Osteoblast (primary cell): ENCODE results near the gene STARD10. TPM values are rescaled to one million over a fixed set of nuclear protein-coding genes. Genes with fewer than 3 reads are reported as not detected.

Experiments used
- DNase-seq: peaks from one replicate; pipeline ENCODE4 v3.0.0; 2011; ENCODE audit warnings: low spot score, mixed read lengths; ENCODE audit not compliant: insufficient read length; ENCODE audit errors: missing footprints
- H2AFZ ChIP-seq: 2 replicates; pipeline ENCODE4 v1.6.0; 2011; ENCODE audit warnings: mild to moderate bottlenecking, low read length
- H3K27ac ChIP-seq: 2 replicates; pipeline ENCODE4 v1.5.1; 2011; ENCODE audit warnings: mild to moderate bottlenecking, low read depth, low read length, moderate library complexity
- H3K27me3 ChIP-seq: 2 replicates; pipeline ENCODE4 v1.6.0; 2012; ENCODE audit warnings: mild to moderate bottlenecking, control low read depth, inconsistent platforms, low read length, moderate library complexity; ENCODE audit not compliant: insufficient read depth
- H3K36me3 ChIP-seq: 2 replicates; pipeline ENCODE4 v1.5.1; 2011; ENCODE audit warnings: mild to moderate bottlenecking, low read length, control low read depth, moderate library complexity; ENCODE audit not compliant: insufficient read depth
- H3K4me1 ChIP-seq: 2 replicates; pipeline ENCODE4 v1.5.1; 2011; ENCODE audit warnings: mild to moderate bottlenecking, low read length, control low read depth, moderate library complexity; ENCODE audit not compliant: insufficient read depth
- H3K4me2 ChIP-seq: 2 replicates; pipeline ENCODE4 v1.6.0; 2011; ENCODE audit warnings: mild to moderate bottlenecking, low read length; ENCODE audit not compliant: insufficient read depth
- H3K4me3 ChIP-seq: fragments of 200-600 bp; sonication (generic); 3 replicates; pipeline ENCODE4 v1.5.1; 2012; ENCODE audit warnings: mild to moderate bottlenecking, low read length, inconsistent platforms; ENCODE audit not compliant: insufficient read depth
- H3K79me2 ChIP-seq: 2 replicates; pipeline ENCODE4 v1.6.0; 2012; ENCODE audit warnings: mild to moderate bottlenecking, low read length, control low read depth, inconsistent platforms; ENCODE audit not compliant: insufficient read depth
- H3K9me3 ChIP-seq: 2 replicates; pipeline ENCODE4 v1.5.1; 2011; ENCODE audit warnings: low read depth, low read length, control low read depth
- H4K20me1 ChIP-seq: 2 replicates; pipeline ENCODE4 v1.6.0; 2012; ENCODE audit warnings: mild to moderate bottlenecking, low read length, control low read depth; ENCODE audit not compliant: insufficient read depth
- CTCF ChIP-seq: IDR thresholded peaks from 2 replicates; pipeline ENCODE4 v1.5.1; 2011; ENCODE audit warnings: mild to moderate bottlenecking, low read depth, low read length, moderate library complexity; ENCODE audit errors: extremely low read depth
- total RNA-seq: library from RNA; depleted of rRNA; stranded (reverse); fragments of >200 nt; gene quantifications from 2 replicates; pipeline ENCODE4 v1.2.3, GENCODE V29; 2012

STARD10 gene
- total RNA-seq, 1 donor: 25.7 TPM

GRCh38 chr11:72736452-72737069 is 57.3 kb downstream of the STARD10 start:
- H3K79me2 ChIP-seq: peaks cover 69% of the 10 kb centered on the region
- H3K4me2 ChIP-seq: peak overlapping the region; percentile 23
- H3K4me3 ChIP-seq: no peak overlapping the region
- H3K27ac ChIP-seq: peak overlapping the region; percentile 67
- H3K4me1 ChIP-seq: peaks cover 46% of the 10 kb centered on the region
- no peaks in the 10 kb centered on the region for H3K36me3 ChIP-seq
- H4K20me1 ChIP-seq: no peaks in the 10 kb centered on the region
- no peaks in the 10 kb centered on the region for H3K27me3 ChIP-seq
- no peaks in the 10 kb centered on the region for H3K9me3 ChIP-seq
- peak; percentile 95 for DNase-seq
- no peak for TF ChIP-seq CTCF
- peak overlapping the region; percentile 62 for H2AFZ ChIP-seq

GRCh38 chr11:72735495-72736027 is 58.3 kb downstream of the STARD10 start:
- Histone ChIP-seq H2AFZ (peak overlapping the region; percentile 14), H3K9me3 (no peaks in the 10 kb centered on the region), H3K4me1 (peaks cover 38% of the 10 kb centered on the region), H3K79me2 (peaks cover 59% of the 10 kb centered on the region), H4K20me1 (no peaks in the 10 kb centered on the region), H3K27me3 (no peaks in the 10 kb centered on the region), H3K36me3 (no peaks in the 10 kb centered on the region), H3K4me2 (no peak overlapping the region), H3K27ac (no peak overlapping the region), H3K4me3 (no peak overlapping the region)
- DNase-seq: peak; percentile 83
- TF ChIP-seq CTCF: no peak

GRCh38 chr11:72732329-72732728 is 61.5 kb downstream of the STARD10 start:
- Histone ChIP-seq H2AFZ (no peak overlapping the region), H3K4me2 (no peak overlapping the region), H4K20me1 (no peaks in the 10 kb centered on the region), H3K9me3 (no peaks in the 10 kb centered on the region), H3K27me3 (no peaks in the 10 kb centered on the region), H3K4me1 (peaks cover 22% of the 10 kb centered on the region), H3K36me3 (no peaks in the 10 kb centered on the region), H3K79me2 (peaks cover 48% of the 10 kb centered on the region), H3K27ac (no peak overlapping the region), H3K4me3 (no peak overlapping the region)
- DNase-seq: no peak
- no peak for TF ChIP-seq CTCF

- peaks cover 7% of the 10 kb centered on the region for H3K4me1 ChIP-seq
- no peaks in the 10 kb centered on the region for H3K36me3 ChIP-seq
- TF ChIP-seq CTCF: no peak
- H3K4me3 ChIP-seq: no peak overlapping the region
- H3K4me2 ChIP-seq: no peak overlapping the region
- no peaks in the 10 kb centered on the region for H3K9me3 ChIP-seq
- no peaks in the 10 kb centered on the region for H3K27me3 ChIP-seq
- no peak overlapping the region for H3K27ac ChIP-seq
- peak; percentile 15 for DNase-seq
- peaks cover 43% of the 10 kb centered on the region for H3K79me2 ChIP-seq
- no peaks in the 10 kb centered on the region for H4K20me1 ChIP-seq
- no peak overlapping the region for H2AFZ ChIP-seq
Measured at GRCh38 chr11:72730737-72731136, 63.1 kb downstream of the STARD10 start.
